GM19099 (cell line): ENCODE results near the gene MOBP.

ENCODE experiments used
- POLR2A ChIP-seq: IDR thresholded peaks from 3 replicates; pipeline ENCODE4 v1.6.1; 2011; ENCODE audit warnings: low read depth; ENCODE audit not compliant: insufficient read length; ENCODE audit errors: extremely low read depth

Gene MOBP

GRCh38 chr3:39473452-39474125, 6.1 kb downstream of the MOBP start:
- TF ChIP-seq POLR2A: no peak

GRCh38 chr3:39474126-39474515, 6.6 kb downstream of the MOBP start:
- no peak for TF ChIP-seq POLR2A

GRCh38 chr3:39476783-39477182, 9.3 kb downstream of the MOBP start:
- no peak for TF ChIP-seq POLR2A

- TF ChIP-seq POLR2A: no peak
Measured at GRCh38 chr3:39478226-39478625, 10.7 kb downstream of the MOBP start.

GRCh38 chr3:39479701-39480414, 12.4 kb downstream of the MOBP start:
- TF ChIP-seq POLR2A: no peak

GRCh38 chr3:39485547-39485946, 18.1 kb downstream of the MOBP start:
- no peak for TF ChIP-seq POLR2A

- TF ChIP-seq POLR2A: no peak
Measured at GRCh38 chr3:39491014-39491413, 23.5 kb downstream of the MOBP start.

- no peak for TF ChIP-seq POLR2A
Measured at GRCh38 chr3:39491733-39492350, 24.4 kb downstream of the MOBP start.

GRCh38 chr3:39494781-39495180, 27.3 kb downstream of the MOBP start:
- TF ChIP-seq POLR2A: no peak

- no peak for TF ChIP-seq POLR2A
Measured at GRCh38 chr3:39497753-39498152, 30.3 kb downstream of the MOBP start.

- no peak for TF ChIP-seq POLR2A
Measured at GRCh38 chr3:39499651-39500273, 32.3 kb downstream of the MOBP start.

GRCh38 chr3:39501059-39501458, 33.6 kb downstream of the MOBP start:
- TF ChIP-seq POLR2A: no peak

GRCh38 chr3:39501968-39502837, 34.7 kb downstream of the MOBP start:
- TF ChIP-seq POLR2A: no peak

GRCh38 chr3:39502838-39503145, 35.3 kb downstream of the MOBP start:
- no peak for TF ChIP-seq POLR2A
